ENCODE results near the gene ETF1.

ETF1 gene

DNA sequence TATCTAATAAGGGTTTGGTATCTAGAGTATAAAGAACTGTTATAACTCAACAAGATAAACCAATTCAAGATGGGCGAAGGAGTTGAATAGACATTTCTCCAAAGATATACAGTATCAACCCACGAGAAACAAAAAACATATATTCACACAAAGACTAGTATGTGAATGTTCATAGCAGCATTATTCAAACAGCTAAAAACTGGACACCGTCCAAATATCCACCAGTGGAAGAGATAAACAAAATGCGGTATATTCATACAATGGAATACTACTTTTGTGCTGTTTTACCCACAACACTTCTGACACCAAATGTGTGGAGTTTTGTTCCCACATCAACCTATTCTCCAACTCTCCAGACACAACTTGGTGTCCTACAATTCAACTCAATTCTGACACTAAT, 44.7 kb downstream of the ETF1 start:
- H3K36me3 ChIP-seq (ENCODE audit: control insufficient read depth, insufficient read depth, low read length) = no peaks in the 10 kb centered on the region
- no peak overlapping the region for H3K4me3 ChIP-seq (replicated peaks; ENCODE audit: low read depth, low read length)
- 0 out of 2 replicates have a peak, but pooled peaks cover 1% of the 10 kb centered on the region for H3K27me3 ChIP-seq (replicated peaks; ENCODE audit: control insufficient read depth, insufficient read depth, low read length)
- DNase-seq (ENCODE audit: extremely low read depth, insufficient read length) = no peak
- TF ChIP-seq, protein P1, sequence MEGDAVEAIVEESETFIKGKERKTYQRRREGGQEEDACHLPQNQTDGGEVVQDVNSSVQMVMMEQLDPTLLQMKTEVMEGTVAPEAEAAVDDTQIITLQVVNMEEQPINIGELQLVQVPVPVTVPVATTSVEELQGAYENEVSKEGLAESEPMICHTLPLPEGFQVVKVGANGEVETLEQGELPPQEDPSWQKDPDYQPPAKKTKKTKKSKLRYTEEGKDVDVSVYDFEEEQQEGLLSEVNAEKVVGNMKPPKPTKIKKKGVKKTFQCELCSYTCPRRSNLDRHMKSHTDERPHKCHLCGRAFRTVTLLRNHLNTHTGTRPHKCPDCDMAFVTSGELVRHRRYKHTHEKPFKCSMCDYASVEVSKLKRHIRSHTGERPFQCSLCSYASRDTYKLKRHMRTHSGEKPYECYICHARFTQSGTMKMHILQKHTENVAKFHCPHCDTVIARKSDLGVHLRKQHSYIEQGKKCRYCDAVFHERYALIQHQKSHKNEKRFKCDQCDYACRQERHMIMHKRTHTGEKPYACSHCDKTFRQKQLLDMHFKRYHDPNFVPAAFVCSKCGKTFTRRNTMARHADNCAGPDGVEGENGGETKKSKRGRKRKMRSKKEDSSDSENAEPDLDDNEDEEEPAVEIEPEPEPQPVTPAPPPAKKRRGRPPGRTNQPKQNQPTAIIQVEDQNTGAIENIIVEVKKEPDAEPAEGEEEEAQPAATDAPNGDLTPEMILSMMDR (IDR thresholded peaks at IDR 0.05; ENCODE audit: insufficient read depth, low read length, poor library complexity, severe bottlenecking) = no peak

DNA sequence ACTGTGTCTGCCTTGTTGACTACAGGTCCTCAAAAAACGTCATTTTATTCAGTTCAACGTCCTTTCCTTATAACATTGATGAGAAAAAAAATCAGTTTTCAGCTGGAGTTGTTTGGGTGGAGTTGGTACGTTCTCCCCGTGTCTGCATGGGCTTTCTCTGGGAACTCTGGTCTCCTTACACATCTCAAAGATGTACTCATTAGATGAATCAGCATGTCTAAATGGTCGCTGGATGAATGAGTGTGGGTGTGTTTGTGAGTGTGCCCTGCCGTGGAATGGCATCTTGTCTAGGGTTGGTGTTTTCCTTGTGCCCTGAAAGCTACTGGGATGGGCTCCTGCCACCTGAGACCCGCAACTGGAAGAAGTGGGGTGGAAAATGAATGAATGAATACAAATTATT, 47.7 kb downstream of the ETF1 start:
- Histone ChIP-seq H3K36me3 (ENCODE audit: control insufficient read depth, insufficient read depth, low read length) (no peaks in the 10 kb centered on the region), H3K4me3 (replicated peaks; ENCODE audit: low read depth, low read length) (no peak overlapping the region), H3K27me3 (replicated peaks; ENCODE audit: control insufficient read depth, insufficient read depth, low read length) (peaks cover 1% of the 10 kb centered on the region; the same call in 1 of the 2 replicates)
- DNase-seq (ENCODE audit: extremely low read depth, insufficient read length) = no peak
- TF ChIP-seq, protein P1 (IDR thresholded peaks at IDR 0.05; ENCODE audit: insufficient read depth, low read length, poor library complexity, severe bottlenecking) = no peak

DNA sequence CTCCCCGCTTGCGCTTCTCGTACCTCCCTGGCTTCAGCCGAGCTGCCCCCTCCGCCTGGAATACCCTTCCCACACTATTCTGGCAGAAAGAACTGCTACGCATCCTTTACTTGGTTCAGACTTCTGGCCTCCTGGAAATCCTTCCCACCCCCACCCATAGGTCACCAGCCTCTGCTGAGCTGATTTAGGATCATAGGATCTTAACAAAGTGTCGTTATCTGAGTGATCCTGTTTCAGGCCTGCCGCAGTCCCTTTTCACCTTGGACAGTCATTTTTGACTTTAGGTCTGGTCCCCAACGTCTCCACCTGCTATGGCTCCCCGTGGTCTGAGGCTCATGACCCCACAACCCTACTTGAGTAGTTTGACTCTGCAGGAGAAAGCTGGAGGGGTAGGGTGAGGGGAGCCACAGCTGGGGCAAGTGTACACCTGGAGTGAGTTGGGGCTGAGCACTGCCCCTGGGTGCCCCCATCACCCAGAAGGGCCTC, 50.4 kb downstream of the ETF1 start:
- Histone ChIP-seq H3K27me3 (replicated peaks; ENCODE audit: control insufficient read depth, insufficient read depth, low read length) (peaks cover 3% of the 10 kb centered on the region), H3K4me3 (replicated peaks; ENCODE audit: low read depth, low read length) (peak overlapping the region; percentile 44), H3K36me3 (ENCODE audit: control insufficient read depth, insufficient read depth, low read length) (no peaks in the 10 kb centered on the region)
- no peak for DNase-seq (ENCODE audit: extremely low read depth, insufficient read length)
- TF ChIP-seq, protein P1 (IDR thresholded peaks at IDR 0.05; ENCODE audit: insufficient read depth, low read length, poor library complexity, severe bottlenecking) = no peak

DNA sequence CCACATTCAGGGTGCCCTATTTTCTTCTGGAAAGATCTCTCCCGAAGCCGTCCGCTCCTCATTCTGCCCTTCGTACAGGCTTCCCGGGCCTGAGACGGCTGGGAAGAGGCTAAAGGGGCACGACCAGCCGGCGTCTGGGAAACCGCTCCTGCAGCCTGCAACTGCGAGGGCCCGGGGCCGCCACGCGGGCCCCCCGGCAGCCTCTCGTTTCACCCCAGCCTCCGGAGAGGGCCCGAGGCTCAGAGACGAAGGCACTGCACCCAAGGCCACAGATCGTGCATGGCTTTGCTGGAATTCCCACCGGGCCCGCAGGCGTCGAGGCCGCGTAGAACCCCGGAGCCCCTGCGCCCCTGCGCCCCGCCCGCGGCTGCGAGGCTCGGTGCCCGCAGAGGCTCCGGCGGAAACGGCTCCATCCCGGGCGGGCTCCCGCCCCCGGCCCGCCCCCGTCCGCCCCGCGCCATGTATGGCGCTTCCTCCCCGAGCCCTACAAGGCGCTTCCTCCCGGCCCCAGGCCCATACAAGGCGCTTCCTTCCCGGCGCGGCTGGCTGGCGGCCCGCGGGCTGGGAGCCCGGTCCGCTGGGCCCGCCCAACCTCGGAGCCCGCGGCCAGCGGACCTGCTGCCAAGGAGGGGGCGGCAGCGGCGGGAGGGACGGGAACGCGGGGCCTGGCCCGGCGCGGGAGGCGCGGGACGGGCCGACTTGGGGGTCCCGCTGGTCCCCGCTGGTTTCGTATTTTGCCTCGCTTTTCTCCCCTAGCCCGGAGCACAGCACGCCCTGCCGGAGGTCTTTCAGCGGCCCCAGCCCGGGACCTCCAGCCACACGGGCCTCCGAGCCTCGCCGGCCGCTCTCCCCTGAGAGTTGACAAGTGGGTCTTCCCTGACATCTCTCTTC, 51.1 kb downstream of the ETF1 start:
- H3K4me3 ChIP-seq (replicated peaks; ENCODE audit: low read depth, low read length) = peak overlapping the region; percentile 49
- DNase-seq (ENCODE audit: extremely low read depth, insufficient read length) = peak; percentile 87
- TF ChIP-seq, protein P1 (IDR thresholded peaks at IDR 0.05; ENCODE audit: insufficient read depth, low read length, poor library complexity, severe bottlenecking) = no peak
- peaks cover 3% of the 10 kb centered on the region for H3K27me3 ChIP-seq (replicated peaks; ENCODE audit: control insufficient read depth, insufficient read depth, low read length)
- no peaks in the 10 kb centered on the region for H3K36me3 ChIP-seq (ENCODE audit: control insufficient read depth, insufficient read depth, low read length)

DNA sequence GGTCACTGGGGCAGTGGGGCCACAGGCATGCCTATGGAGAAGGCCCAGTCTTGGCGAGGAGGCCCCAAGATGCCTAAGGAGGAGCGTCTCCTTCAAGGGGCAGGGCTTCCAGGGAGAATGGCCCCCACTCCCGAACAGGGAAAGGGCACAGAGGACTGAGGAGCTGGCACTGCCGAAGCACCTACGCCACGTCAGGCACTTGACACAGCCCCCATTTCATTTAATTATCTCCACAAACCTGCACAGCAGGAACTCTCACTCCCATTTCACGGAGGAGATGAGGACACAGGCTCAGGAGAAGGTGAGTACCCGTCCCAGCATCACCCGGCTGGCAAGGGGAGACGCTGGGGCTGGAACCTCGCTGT, 51.8 kb downstream of the ETF1 start:
- TF ChIP-seq, protein P1 (IDR thresholded peaks at IDR 0.05; ENCODE audit: insufficient read depth, low read length, poor library complexity, severe bottlenecking) = no peak
- DNase-seq (ENCODE audit: extremely low read depth, insufficient read length) = no peak
- peaks cover 3% of the 10 kb centered on the region for H3K27me3 ChIP-seq (replicated peaks; ENCODE audit: control insufficient read depth, insufficient read depth, low read length)

More for the DNA sequence above, 51.8 kb downstream of the ETF1 start:
- Histone ChIP-seq H3K36me3 (ENCODE audit: control insufficient read depth, insufficient read depth, low read length) (no peaks in the 10 kb centered on the region), H3K4me3 (replicated peaks; ENCODE audit: low read depth, low read length) (peak overlapping the region; percentile 49)
